ENCODE data around the gene CTU2.

Gene CTU2

DNA sequence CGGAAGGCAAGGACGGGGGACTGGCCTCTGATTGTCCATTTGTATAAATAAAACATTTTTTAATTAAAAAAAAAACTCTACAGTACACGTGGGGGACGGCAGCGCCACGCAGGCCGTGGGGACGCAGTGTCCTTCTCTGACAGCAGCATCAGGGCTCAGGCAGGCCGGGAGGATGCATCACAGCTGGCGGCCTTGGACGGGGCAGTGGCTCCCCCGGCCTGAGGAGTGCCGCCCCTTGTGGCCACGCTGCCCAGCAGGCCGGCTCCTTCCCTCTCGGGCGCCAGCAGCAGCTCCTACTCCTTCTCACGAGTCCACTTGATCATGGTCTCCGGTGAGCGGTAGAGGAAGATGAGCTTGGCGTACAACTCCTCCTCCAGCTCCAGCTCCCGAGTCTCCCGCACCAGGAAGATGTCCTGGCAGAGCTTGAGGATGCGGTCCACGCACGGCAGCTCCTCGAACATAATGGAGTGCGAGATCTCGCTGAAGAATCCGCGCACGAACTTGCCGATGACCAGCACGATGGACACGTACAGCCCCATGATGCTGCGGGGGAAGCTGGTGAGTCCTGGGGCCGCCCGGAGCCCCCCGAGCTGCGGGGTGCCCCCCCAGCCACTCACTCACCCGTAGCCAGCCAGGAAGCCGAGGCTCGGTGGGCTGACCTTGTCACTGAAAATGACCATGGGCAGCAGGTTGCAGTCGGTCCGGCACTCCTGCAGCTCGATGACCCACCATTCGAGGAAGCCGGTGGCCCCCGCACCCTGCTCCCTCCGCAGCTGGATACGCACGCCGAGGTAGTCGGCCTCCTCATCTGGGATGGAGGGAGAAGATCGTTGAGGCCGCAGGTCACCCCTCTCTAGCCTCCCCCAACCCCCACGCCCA is 9.2 kb downstream of the CTU2 start:
- DNase-seq = no peak

DNA sequence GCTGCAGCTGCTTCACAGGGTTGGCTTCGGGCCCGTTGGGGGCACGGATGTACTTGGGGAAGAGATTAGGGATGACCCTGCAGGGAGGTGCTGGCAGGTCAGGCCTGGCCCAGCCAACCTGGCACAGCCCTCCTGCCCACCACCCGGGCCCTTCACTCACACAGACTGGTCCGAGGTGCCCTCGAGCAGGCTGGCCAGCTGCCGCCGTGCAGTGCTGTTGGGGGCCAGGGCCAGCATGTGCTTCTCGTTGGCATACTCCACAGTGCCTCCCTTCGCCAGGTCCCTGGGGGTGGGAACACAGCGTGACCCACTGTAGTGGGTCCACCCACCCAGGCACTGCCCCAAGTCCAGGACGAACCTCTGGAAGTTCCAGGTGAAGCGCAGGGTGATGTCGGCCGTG is 9.9 kb downstream of the CTU2 start:
- DNase-seq = no peak

DNA sequence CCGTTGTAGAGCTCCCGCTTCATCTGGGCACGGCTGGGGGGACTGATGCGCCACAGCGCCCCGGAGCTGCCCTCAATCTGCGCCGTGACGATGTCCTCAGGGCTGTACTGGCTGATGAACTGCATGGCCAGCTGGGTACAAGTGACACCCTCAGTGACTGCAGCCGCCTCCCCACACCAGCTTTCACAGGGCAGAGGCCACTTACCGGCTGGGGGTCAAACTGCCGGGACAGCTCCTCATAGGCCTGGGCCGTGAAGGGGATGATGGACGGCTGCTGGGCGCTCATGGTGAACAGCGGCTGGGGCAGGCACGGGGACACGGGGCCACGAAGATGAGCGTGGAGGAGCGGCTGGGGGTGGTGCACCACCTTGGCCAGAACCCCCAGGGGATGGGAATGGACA is 10.3 kb downstream of the CTU2 start:
- DNase-seq = no peak

GRCh38 chr16:88718178-88718577 is 11.9 kb downstream of the CTU2 start:
- DNase-seq = no peak

DNA sequence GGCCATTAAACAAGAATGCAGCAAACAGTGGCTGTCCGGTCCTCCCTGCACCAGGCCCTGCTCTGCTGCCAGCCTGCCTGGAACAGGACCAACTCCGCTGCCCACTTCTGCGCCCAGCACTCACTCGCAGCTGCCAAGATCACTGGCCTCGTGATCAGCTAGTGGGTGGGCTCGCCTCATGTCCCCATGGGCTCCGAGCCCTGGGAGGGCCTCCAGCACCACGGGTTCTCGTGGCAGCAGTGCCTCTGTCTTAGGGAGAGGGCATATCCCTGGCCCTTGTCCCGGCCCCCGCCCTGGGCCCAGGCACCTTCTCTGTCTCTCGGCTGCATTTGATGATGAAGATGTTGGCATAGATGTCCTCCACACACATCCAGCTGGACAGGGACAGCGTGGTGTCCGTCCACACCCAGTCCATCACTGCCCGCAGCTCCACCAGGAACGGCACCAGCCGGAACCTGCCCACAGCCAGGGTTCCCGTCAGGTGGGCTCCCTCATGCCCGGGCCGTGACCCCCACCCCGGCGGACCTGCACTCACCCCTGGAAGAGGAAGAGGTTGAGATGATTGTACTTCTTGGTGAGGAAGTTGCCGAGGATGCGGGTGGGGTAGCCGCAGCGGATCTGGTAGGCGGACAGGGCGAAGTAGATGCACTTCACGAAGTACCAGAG is 13.1 kb downstream of the CTU2 start:
- no peak for DNase-seq

- no peak for DNase-seq
Measured at GRCh38 chr16:88719933-88720296, 13.6 kb downstream of the CTU2 start.

DNA sequence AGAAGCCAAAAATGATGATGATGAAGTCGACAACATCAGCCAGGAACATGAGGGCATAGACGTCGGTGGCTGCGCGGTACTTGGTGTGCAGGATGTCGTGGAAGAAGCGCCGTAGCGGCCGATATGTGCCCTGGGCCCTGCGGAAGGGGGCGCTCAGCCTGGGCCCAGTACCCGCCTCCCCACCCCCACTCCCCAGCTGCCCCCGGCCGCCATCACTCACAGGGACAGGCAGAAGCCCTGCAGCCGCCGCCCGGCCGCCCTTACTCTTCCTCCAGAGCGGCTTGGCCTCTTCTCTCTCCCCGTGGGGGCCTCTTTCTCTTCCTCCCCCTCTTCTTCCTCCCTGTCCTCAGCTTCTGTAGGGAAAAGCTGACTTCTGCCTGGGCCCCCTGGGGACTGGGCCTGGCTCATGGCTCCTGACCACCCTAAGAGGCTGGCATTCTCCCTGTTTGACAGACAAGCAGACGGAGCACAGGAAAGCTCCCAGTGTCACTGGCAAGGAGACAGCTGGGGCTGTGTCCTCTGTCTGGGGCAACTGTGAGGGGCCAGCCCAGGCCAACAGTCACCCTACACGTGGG is 14.2 kb downstream of the CTU2 start:
- DNase-seq = no peak

DNA sequence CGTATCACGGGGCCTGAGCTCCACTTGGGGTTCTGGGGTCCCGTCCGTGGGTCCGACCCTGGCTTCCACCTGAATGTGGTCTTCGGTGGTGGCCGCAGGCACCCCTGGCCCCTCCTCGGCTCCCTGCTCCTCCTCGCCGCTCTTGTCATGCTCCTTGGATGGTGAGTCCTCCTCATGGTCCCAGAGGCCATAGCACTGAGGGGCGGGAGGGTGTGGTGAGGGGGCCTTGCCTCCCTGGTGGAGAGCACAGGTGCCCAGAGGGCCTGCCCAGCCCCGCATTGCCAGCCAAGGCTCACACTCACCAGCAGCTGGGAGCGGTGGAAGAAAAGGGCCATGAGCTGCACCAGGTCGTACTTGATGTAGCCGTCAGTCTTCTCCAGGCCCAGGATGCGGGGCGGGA is 14.9 kb downstream of the CTU2 start:
- DNase-seq = no peak

- DNase-seq = no peak
Measured at GRCh38 chr16:88721815-88722755, 15.8 kb downstream of the CTU2 start.

- no peak for DNase-seq
Measured at GRCh38 chr16:88722784-88723506, 16.6 kb downstream of the CTU2 start.

GRCh38 chr16:88723507-88723887 is 17.2 kb downstream of the CTU2 start:
- DNase-seq = no peak

- no peak for DNase-seq
Measured at GRCh38 chr16:88723911-88724310, 17.6 kb downstream of the CTU2 start.

GRCh38 chr16:88724855-88725555 is 18.7 kb downstream of the CTU2 start:
- no peak for DNase-seq

GRCh38 chr16:88725609-88726407 is 19.5 kb downstream of the CTU2 start:
- DNase-seq = no peak

DNA sequence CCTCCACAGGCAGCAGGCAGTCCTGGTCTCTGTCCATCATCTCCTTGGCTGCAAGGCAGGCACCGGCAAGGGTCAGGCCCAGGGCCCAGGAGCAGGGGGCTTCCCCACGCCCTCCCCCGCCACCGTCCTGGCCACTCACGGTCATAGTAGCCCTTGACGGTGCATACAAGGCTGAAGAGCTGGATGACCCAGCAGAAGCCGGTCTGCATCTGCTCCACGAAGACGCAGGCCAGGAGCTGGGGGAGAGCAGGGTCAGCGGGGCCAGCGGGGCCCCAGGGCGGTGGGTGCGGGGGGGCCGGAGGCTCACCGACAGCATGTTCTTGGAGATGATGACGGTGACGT is 20.1 kb downstream of the CTU2 start:
- no peak for DNase-seq

GRCh38 chr16:88726981-88727380 is 20.7 kb downstream of the CTU2 start:
- no peak for DNase-seq

- no peak for DNase-seq
Measured at GRCh38 chr16:88727871-88728270, 21.6 kb downstream of the CTU2 start.

GRCh38 chr16:88730632-88731607 is 24.6 kb downstream of the CTU2 start:
- DNase-seq = no peak

DNA sequence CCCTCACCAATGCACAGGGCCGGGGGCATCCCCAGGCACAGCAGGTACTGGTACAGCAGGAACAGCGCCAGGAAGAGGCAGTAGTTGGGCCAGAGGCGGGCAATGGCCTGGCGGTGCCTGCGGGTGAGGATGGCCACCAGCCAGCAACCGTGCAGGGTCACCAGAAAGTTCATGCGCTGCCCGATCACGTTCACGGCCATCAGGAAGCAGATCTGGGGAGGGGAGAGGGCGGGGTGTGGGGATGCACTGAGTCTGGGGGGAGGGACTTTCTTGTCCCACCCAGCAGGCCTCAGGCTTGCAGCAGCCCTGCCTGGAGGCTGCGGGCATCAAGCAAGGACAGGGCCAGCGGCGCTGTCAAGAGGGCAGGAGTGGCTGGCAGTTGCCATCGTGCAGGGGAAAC is 25.4 kb downstream of the CTU2 start:
- no peak for DNase-seq
